Left kidney (tissue), 2 donors: ENCODE results near the gene EVX2. TPM values are rescaled to one million over a fixed set of nuclear protein-coding genes. Genes with fewer than 3 reads are reported as not detected.

Experiments
- DNase-seq: peaks from one replicate; pipeline ENCODE4 v3.0.0-alpha.2; 2013
- polyA plus RNA-seq: library from polyadenylated mRNA; unstranded; fragments of 120-200 nt; gene quantifications from one replicate; pipeline ENCODE4 v1.2.1, GENCODE V29; 2013; ENCODE audit not compliant: insufficient read length

The EVX2 gene
- polyA plus RNA-seq, 1 donor = not detected

DNA sequence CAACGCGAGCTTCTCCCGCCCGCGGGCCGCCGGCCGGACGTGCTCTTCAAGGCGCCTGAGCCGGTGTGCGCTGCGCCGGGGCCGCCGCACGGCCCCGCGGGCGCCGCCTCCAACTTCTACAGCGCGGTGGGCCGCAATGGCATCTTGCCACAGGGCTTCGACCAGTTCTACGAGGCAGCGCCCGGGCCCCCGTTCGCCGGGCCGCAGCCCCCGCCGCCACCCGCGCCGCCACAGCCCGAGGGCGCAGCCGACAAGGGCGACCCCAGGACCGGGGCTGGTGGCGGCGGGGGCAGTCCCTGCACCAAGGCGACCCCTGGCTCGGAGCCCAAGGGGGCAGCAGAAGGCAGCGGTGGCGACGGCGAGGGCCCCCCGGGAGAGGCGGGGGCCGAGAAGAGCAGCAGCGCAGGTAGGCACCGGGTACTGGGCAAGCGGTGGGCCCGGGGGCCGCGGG lies 24.0 kb upstream of the EVX2 start:
- DNase-seq = no peak

DNA sequence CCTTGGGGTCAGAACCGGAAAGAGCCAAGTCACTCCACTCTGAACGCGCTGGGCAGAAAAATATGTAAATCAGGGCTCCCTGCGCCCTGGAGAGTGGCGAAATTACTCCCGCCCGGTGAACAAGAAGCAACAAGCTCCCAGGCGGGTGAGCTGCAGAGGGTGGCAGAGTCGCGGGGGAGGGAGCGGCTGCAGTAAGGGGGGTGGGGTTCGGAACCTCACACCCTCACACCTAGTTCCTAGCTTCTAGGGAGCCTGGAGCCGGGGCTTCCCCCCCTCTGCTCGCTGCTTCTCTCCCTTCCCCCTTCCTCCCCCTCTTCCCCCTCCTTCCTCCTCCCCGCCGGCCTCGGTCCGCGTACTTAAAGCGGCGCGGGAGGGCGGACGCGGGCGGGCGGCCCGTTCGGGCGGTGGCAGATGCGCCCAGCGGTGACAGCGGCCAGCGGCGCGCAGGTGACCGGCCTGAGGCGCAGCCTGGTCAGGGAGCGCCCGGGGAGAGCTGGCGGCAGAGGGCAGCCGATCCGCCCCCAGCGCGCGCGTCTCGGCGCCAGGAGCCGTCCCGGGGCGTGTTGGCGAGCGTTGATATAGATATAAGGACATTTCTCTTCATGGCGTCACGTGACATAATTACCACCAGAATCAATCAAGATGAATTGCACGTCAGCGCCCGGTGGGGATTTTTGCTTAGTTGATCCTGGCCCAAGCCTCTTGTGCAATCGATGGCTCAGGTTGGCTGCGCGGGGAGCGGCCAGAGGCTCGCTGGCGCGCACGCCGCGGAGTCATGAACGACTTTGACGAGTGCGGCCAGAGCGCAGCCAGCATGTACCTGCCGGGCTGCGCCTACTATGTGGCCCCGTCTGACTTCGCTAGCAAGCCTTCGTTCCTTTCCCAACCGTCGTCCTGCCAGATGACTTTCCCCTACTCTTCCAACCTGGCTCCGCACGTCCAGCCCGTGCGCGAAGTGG lies 23.1 kb upstream of the EVX2 start, which contains the start of gene HOXD11:
Gene HOXD11, plus strand, starts transcription at position 700 of the 959 bp plus-strand sequence. Its CDS starts 76 bp downstream, at position 776.
- DNase-seq = no peak

DNA sequence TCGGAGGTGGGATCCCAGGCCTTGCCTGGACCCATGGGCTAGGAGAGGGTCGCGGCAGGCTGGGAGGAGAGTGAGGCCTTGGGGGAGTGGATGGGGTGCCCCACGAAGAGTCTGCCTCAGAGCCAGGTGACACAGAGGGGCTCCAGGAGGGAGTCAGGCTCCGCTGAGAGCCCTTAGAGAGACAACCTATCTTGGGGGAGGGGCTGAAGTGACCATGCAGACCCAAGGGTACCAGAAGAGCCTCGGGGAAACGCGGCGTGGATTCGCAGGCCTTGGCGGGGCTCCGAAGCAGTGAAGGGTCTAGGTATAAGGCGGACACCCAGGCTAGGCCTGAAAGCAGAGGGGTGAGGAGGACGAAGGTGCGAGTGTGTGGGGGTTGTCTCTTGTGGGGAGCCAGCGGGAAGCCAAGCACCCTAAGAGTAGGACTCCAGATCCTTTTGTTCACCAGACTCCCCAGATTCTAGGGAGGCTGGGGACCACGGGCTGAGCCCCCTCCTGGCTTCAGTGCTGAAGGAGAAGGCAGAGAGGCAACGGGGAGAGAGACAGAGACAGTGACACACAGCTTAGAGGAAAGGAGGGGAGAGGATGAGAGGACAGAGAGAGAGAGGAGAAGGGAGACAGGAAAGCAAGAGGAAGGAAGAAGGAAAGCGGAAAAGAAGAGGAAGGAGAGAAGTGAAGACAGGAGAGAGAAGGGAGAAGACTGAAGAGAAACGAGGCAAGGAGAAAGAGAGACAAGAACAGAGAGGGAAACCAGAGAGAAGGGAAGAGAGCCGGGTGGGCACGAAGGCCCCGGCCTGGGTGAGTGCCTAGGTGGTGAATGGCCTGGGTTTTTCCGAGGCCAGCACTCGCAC lies 22.2 kb upstream of the EVX2 start:
- no peak for DNase-seq

DNA sequence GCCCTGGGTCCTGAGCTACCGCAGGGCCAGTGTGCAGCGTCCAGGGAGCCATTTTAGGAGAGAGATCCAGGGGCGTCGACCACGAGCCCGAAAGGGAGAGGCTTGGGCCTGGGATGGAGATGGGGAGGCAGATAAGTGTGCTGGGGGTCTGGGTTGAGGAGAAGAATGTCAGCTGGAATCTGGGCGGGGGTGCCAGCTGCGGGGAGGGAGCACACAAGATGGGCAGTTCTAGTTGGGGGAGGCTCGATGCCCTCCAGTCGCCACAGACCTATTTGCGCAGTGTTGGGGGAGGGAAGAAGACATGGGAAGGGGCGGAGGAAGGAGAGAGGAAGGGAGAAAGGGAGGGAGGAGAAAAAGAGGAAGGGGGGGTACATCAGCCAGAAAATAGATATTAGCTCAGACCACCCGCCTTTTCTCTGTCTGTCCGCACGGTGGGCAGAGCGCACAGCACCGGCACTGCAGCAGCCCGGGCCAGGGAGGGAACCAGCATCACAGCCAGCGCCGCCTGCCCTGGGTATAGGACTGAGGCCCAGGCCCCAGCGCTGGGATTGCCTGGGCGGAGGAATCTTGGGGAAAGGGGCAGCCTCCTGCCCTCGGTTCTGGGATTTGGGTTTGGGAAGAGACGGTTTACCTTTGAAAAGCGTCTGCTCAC lies 21.4 kb upstream of the EVX2 start:
- DNase-seq = no peak

DNA sequence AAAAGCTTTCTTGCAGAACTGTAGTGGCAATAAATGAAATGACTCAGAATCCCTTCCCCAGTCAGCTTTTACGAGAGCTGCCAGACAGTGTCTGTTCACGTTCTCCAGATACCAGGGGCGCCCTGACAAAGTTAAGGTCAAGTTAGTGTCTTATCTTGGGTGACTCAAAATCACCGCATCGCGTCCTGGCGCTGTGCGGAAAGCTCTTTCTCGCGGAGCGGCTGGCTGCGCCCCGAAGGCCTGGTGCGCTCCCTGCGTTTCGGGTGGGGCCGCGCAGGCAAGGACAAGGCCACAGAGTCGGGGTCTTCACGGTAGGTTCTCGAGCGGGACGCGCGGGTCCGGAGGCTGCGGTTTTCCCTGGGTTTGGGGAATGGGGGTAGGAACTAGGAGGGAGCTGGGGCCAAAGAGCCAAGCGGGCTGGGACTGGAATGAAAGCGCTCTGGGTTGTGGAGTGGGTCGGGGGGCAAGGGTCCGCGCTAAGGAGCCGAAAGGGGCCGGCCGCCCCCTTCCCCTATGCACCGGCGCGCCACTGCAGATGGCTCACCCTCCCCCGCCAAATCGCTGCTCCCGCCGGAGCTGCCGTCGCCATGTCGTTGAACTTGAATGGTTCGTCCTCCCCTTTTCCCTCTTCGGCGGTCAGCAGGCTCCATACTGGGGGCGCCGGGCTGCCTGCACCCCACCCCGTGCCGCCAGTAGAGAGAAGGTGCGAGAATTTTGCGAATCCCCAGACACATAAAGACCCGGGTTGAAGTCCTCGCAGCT lies 20.7 kb upstream of the EVX2 start:
- DNase-seq = no peak

DNA sequence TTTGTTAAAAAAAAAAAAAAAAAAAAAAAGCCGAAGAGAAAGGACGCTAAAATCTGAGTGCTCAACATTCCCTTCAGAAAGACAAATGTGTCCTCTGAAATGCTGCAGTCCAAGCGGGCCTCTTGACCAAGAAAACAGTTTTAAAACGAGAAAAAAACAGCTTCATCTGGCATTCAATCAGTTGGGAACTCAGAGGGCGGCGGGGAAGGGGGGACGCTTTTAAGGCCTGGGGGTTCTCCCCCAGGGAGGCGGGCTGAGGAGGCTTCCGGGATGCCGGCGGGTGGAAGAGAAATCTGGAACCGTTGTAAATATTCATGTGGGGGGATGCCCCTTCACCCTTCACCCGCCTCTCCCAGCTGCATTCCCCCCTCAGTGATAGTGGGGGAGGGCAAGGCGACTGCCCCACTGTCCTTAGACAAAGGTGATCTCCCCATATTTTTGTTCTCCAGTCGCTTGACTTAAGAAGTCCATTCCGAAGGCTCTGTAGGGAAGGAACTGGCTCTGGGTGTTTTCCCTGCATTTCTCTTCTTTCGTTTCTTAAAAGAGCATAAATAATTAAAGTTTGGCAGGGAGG lies 20.1 kb upstream of the EVX2 start:
- DNase-seq = no peak

DNA sequence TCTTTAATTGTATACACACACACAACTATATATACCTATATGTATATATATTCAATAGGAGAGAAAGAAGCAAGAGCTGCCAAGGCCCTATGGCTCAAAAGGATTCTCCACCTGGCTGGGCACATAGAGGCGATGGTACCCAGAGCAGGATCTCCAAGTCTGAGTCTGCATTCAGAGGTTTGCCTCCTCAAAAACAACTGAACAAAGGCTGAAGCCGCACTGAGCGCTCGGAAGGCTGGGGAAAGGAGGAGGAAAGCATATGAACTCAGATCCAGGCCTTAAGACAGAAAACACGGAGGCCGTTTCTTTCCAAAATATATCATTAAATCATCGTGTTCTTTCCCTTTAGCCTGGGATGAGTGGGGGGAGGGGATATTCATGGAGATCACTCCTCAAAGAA lies 19.4 kb upstream of the EVX2 start:
- DNase-seq = no peak

DNA sequence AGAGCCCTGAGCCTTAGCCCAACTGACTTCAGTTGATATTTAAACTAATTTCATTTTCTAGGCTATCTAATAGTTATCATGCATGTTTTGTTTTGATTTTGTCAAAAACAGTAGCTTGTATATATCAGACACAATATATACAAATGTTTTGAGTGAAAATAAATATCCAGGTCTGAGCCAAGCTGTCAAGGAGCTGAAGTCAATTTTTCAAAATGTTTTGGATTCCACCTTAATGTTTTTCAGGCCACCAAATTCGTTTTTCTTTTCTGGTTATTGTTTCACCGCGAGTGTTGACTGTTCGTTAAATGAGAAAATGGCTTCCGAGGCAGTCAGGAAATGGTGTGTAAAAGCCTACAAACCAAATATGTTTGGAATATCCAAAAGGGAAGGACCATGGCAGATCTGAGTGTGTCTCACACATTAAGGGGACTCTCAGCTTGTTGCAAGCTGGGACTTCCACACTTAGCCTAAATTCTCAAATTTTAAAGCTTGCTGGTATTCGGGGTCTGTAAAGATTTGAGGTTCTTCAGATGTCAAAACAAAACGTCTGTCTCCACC lies 18.6 kb upstream of the EVX2 start:
- no peak for DNase-seq

DNA sequence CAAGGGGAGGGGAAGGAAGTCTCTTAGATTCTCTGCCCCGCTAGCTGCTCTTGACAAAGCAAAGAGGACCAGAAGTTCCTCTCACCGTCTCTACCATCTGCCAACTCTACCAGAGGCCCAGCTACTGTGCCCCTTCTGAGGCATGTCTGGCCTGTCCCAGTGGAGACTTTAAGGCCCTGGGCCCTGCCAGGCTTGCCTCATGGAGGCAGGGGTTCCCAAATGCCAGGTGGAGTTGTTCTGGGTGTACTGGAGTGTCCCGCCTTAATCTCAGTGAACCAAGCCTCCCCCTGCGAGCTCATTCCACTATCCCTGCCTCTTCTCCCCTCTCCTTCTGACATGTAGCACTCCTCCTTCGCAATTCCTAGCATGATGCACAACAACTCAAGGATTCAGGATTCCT lies 18.1 kb upstream of the EVX2 start:
- no peak for DNase-seq

DNA sequence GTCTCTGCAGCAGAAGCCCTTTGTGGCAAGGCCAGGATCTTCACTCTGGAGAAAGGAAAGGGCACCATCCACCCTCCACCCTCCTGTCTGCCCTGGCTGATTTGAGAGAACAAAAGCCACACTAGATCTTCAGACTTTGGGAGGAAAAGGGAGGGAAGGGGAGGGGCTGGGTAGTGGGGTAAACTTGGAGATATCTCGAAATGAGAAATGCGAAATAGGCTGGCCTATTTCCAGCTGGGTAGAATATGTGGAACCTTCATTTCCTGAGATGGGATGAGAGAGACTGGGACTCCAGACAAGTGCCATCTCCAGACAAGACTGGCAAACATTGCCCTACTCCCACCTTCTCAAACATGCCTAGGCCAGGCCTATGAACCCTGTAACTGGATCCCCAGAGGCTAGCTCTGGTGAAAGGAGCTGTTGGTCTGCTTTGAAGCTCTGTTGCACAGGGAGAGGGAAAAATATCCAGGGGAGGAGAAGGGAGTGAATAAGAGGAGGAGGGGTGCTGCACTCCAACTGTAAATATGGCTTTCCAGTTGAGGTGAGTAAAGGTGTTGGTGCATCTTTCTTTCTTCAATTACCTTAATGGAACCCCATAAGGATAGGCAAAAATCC lies 17.6 kb upstream of the EVX2 start:
- no peak for DNase-seq

DNA sequence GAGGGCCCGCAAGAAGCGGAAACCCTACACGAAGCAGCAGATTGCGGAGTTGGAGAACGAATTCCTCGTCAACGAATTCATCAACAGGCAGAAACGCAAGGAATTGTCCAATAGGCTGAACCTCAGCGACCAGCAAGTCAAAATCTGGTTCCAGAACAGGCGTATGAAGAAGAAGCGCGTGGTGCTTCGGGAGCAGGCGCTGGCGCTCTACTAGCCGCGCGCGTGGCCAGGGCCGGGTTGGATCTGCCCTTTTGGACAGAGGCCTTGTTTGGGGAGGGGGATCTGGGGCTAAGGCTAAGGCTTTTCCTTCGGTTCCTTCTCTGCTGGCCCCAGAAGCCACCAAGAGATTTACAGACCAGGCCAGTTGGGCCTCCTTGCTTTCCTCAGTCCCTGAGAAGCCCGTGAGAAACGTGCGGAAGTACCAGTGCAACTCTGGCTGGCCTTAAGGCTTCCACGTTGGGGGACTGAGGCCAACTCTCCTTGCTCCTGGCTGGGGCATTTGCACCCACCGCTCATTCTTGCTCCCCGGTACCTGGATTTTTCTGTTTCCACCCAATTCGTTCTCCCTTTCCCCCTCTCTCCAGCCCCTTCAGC lies 16.9 kb upstream of the EVX2 start:
- DNase-seq = no peak

DNA sequence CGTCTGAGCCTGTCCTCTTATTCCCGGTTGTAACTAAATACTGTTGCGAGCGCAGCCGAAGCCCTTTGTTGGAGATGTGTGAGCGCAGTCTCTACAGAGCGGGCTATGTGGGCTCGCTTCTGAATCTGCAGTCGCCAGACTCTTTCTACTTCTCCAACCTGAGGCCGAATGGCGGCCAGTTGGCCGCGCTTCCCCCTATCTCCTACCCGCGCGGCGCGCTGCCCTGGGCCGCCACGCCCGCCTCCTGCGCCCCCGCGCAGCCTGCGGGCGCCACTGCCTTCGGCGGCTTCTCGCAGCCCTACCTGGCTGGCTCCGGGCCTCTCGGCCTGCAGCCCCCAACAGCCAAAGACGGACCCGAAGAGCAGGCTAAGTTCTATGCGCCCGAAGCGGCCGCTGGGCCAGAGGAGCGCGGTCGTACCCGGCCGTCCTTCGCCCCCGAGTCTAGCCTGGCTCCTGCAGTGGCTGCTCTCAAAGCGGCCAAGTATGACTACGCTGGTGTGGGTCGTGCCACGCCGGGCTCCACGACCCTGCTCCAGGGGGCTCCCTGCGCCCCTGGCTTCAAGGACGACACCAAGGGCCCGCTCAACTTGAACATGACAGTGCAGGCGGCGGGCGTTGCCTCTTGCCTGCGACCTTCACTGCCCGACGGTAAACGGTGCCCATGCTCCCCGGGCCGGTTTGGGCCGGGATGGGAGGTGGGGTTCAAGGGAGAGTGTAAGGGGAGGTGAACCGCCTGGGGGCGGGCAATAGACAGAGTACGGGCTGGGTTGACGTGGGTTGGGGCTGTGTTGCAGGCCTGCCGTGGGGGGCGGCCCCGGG lies 16.2 kb upstream of the EVX2 start, which contains the start of gene HOXD12:
Gene HOXD12, plus strand, starts transcription at position 68 of the 819 bp plus-strand sequence. Its CDS starts 7 bp downstream, at position 75.
- no peak for DNase-seq

DNA sequence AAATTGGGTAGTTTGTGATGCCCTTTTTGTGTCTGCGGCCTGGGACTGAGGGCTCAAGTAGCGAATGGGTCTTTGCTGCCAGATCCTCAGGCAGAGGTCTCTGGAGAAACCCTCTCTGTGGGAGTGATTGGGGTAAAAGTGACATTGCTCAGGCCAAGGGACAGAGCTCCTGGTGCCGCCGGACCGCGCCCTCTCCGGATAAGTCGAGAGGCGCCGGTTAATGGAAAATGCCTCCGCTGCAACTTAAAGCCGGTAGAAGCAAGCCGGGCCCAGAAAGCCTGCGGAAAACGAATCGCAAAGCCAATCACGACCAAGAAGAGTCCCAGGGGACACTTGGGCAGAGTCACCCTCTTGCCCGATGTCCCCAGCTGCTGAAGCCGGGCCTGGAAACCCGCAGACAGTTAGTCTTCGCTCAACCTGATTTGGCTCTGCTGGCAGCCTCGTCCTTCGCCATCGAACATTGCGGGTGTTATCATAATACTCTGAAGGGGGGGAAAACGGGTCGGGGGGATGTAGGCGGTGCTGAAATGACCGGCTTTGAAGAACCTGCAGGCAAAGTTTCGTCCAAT lies 15.5 kb upstream of the EVX2 start:
- no peak for DNase-seq

DNA sequence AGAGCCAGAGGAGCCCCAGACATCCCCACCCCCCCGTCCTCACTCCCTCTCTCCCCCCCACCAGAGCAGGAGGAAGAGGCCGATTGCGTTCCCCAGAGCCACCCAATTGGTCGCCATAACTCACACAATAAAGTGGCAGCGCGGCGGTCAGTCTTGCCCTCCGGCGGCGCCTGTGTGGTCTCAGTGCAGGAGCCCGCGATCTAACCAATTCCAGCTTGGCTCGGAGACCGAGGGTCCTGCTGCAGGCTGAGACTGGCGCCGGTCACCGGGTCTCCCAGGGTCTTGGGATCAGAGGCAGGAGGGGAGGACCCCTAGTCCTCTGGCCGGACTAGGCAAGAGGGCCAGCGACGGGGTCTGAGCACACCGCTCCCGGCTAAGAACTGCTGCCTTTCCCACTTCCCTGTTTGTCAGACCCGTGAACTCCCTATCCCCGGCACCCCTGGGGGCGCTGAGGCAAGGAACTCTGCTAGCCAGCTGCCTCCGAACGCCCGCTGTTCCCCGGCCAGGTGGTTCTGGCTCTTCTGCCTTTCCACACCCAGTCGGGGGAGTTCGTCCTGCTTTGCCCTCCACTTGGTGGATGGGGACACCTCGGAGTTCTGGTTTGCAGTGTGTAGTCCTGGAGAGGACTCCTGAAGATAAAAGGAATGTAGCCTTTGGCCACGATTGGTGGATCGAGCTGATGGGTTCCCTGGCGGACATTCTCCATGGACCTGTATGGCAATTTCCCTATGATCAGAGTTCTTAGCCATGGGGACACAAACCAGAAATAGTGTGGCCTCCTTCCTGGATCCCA lies 14.8 kb upstream of the EVX2 start:
- no peak for DNase-seq

DNA sequence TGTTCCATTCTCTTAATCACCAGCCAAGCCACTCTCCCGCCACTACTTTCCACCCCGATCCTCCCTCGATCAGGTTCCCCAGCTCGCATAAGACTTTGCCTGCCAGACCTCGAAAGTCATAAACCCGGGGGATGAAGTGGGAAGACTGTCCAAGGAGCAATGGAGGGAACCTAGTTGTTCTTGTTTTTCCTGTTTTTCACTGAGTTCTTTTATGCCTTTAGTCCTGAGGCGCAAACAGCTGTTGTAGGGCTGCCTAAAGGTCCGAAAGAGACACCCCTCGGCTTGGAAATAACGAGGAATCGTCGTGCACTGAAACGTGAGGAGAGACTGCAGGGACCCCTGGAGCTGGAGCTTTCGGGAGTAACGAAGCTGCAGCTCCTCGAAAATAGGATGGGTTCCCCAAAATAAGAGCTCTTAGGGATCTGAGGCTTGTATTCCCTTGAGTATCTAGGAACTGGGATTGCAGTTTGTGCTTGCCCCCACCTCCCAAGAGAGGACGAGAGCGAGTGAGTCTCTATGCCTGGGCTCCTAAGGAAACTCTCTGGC lies 14.1 kb upstream of the EVX2 start:
- no peak for DNase-seq

DNA sequence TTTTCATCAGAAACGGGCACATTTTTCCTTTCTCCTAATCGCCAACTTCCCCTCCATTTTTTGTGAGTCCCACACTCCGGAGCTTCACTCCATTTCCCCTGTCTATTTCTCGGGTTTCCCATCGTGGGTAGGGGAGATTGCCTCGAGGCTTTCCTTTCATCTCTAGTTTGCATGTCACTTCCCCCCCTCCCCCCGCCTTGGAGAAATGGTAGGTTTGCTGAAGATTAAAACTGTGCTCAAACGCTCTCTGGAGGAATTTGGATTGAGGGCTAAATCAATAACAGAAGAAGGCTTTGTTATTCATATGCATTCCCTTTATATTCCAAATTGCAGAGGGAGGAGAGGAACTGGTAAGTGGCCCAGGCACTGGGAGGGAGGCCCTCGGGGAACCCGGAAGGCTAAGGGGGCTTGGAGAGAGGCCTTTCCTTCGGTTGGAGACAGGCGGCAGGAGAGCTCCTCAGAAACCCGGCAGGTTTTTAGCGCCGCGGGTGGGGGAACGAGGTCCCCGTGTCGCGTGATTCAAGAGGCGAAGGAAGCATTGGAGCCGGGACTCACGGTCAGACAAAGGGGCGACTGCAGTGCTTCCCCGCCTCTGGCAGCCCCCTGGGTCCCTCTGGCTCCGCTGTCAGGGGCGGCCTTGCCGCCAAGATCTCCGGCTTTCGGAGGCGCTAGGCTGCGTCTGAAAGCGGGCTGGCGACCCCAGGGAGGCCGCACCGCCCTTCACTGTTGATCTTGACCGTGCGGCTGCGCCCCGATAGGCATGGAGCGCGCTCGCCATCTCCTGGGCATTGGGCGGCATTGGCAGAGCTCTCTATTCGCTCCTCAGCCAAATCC lies 13.4 kb upstream of the EVX2 start:
- DNase-seq = no peak
